Stimulated activated CD4-positive, alpha-beta T cell treated with anti-CD3 and anti-CD28 coated beads, Interleukin-1b, Interleukin-23, amount 100 ng/mL, for 48 hours (primary cell): Measurements from ENCODE around the gene MYO18B.

Source experiments
- DNase-seq: peaks from one replicate; pipeline ENCODE4 v3.0.0-alpha.2; 2020

Gene MYO18B

GRCh38 chr22:25780673-25781072 is 38.7 kb downstream of the MYO18B start:
- no peak for DNase-seq

GRCh38 chr22:25781801-25782200 is 39.8 kb downstream of the MYO18B start:
- no peak for DNase-seq

GRCh38 chr22:25782831-25783230 is 40.8 kb downstream of the MYO18B start:
- no peak for DNase-seq

- DNase-seq, result no peak
Observed at GRCh38 chr22:25783856-25784255, 41.9 kb downstream of the MYO18B start.

- no peak for DNase-seq
Observed at GRCh38 chr22:25786165-25786564, 44.2 kb downstream of the MYO18B start.

GRCh38 chr22:25791556-25791955 is 49.6 kb downstream of the MYO18B start:
- DNase-seq, result no peak

- no peak for DNase-seq
Observed at GRCh38 chr22:25795478-25795877, 53.5 kb downstream of the MYO18B start.

- DNase-seq, result no peak
Observed at GRCh38 chr22:25797498-25798290, 55.7 kb downstream of the MYO18B start.

GRCh38 chr22:25800766-25801165 is 58.8 kb downstream of the MYO18B start:
- no peak for DNase-seq

GRCh38 chr22:25802018-25802417 is 60.0 kb downstream of the MYO18B start:
- no peak for DNase-seq

- no peak for DNase-seq
Observed at GRCh38 chr22:25804676-25805075, 62.7 kb downstream of the MYO18B start.

GRCh38 chr22:25806579-25806978 is 64.6 kb downstream of the MYO18B start:
- no peak for DNase-seq

- no peak for DNase-seq
Observed at GRCh38 chr22:25814685-25815084, 72.7 kb downstream of the MYO18B start.

- no peak for DNase-seq
Observed at GRCh38 chr22:25815561-25815960, 73.6 kb downstream of the MYO18B start.

- DNase-seq, result no peak
Observed at GRCh38 chr22:25816522-25817059, 74.6 kb downstream of the MYO18B start.

- no peak for DNase-seq
Observed at GRCh38 chr22:25817092-25817943, 75.3 kb downstream of the MYO18B start.

- DNase-seq, result no peak
Observed at GRCh38 chr22:25818541-25818940, 76.6 kb downstream of the MYO18B start.

GRCh38 chr22:25822344-25822743 is 80.4 kb downstream of the MYO18B start:
- no peak for DNase-seq

- no peak for DNase-seq
Observed at GRCh38 chr22:25823276-25823675, 81.3 kb downstream of the MYO18B start.

- no peak for DNase-seq
Observed at GRCh38 chr22:25824828-25825423, 82.9 kb downstream of the MYO18B start.

- no peak for DNase-seq
Observed at GRCh38 chr22:25827415-25827814, 85.4 kb downstream of the MYO18B start.

- no peak for DNase-seq
Observed at GRCh38 chr22:25828422-25828821, 86.4 kb downstream of the MYO18B start.

GRCh38 chr22:25829237-25829636 is 87.2 kb downstream of the MYO18B start:
- DNase-seq, result no peak
